Esophagus squamous epithelium (tissue), 5 donors: ENCODE results near the gene CACNB1. TPM values are rescaled to one million over a fixed set of nuclear protein-coding genes. Genes with fewer than 3 reads are reported as not detected.

Source experiments
- DNase-seq: peaks from one replicate; lab custom pipeline; 2025; lab: John Stamatoyannopoulos, UW
- H3K27ac ChIP-seq, 4 donors: fragments of 200-600 bp; sonication (generic); one replicate each; pipeline ENCODE4 v1.5.1; 2016 to 2019; ENCODE audit warnings: mild to moderate bottlenecking in 1 of 4
- H3K27me3 ChIP-seq, 4 donors: fragments of 200-600 bp; sonication (generic); 1 replicate in 3 of 4; 2 replicates in 1 of 4; pipeline versions ENCODE4 v1.5.1 to v1.6.0; 2017 to 2021; ENCODE audit warnings: antibody characterized with exemption in 1 of 4
- H3K36me3 ChIP-seq, 3 donors: fragments of 200-600 bp; sonication (generic); one replicate each; pipeline ENCODE4 v1.5.1; 2016 to 2019
- H3K4me1 ChIP-seq, 3 donors: fragments of 200-600 bp; sonication (generic); one replicate each; pipeline ENCODE4 v1.5.1; 2017 to 2019
- H3K4me3 ChIP-seq, 4 donors: fragments of 200-600 bp; sonication (generic); 1 replicate in 3 of 4; 2 replicates in 1 of 4; pipeline ENCODE4 v1.5.1; 2016 to 2019; ENCODE audit warnings: mild to moderate bottlenecking in 2 of 4, moderate library complexity in 1 of 4
- H3K9me3 ChIP-seq, 3 donors: fragments of 200-600 bp; sonication (generic); one replicate each; pipeline ENCODE4 v1.5.1; 2016 to 2019
- CTCF ChIP-seq, 6 experiments: fragments of 450-650 bp in 4 of 6; fragments of 200-600 bp in 2 of 6; sonication (generic) in 2 of 6; IDR thresholded peaks; one replicate each; pipeline ENCODE4 v1.5.1; 2016 to 2019; ENCODE audit warnings: antibody characterized with exemption in 6 of 6, mild to moderate bottlenecking in 4 of 6, moderate library complexity in 4 of 6
- POLR2A ChIP-seq, 4 donors: fragments of 450-650 bp; IDR thresholded peaks; one replicate each; pipeline ENCODE4 v1.6.1; 2017; ENCODE audit warnings: antibody characterized with exemption in 4 of 4, mild to moderate bottlenecking in 4 of 4, moderate library complexity in 3 of 4
- WGBS, 2 donors: methylation state at CpG; one replicate each; pipeline ENCODE4 v1.1.5; 2018; 5-methylcytosine and 5-hydroxymethylcytosine counted together
- intact Hi-C: fragments of 100-400 bp; cut with DNase I; formaldehyde crosslinking; loops from one replicate; pipeline ENCODE4 v1.15.0; 2022
- total RNA-seq, 4 donors: library from RNA; depleted of rRNA; stranded (reverse); fragments of >200 nt; gene quantifications; one replicate each; pipeline ENCODE4 v1.1.0, GENCODE V29; 2016
- donor health status: DM: yes; HTN: yes; CAD: no.

Gene CACNB1
- total RNA-seq, 4 donors from 2014 or later = 0.53 to 3.6 (median 0.99) TPM

- H3K4me1 ChIP-seq = peaks cover 0 to 29% (median 10%) of the 10 kb centered on the region in 3 donors
- H3K36me3 ChIP-seq = peaks cover 0 to 58% (median under 1%) of the 10 kb centered on the region in 3 donors
These were observed 18.9 kb downstream of the CACNB1 start for GRCh38 chr17:39178536-39178935.

GRCh38 chr17:39177256-39177655 is 20.2 kb downstream of the CACNB1 start:
- peaks cover 0 to 31% (median 10%) of the 10 kb centered on the region in 3 donors for H3K4me1 ChIP-seq
- no peaks in the 10 kb centered on the region for H3K9me3 ChIP-seq
- peaks cover 0 to 46% (median 0%) of the 10 kb centered on the region in 3 donors for H3K36me3 ChIP-seq
- no peak for TF ChIP-seq POLR2A (IDR thresholded peaks at IDR 0.05)
- no peak for TF ChIP-seq CTCF (IDR thresholded peaks at IDR 0.05)
- intact Hi-C loops = no loop called here
- no peak overlapping the region for H3K4me3 ChIP-seq
- no peaks in the 10 kb centered on the region for H3K27me3 ChIP-seq
- DNase-seq = no peak
- no peak overlapping the region for H3K27ac ChIP-seq
- 96 to 100% methylated on average over 2 to 5 of the region's 12 CpGs for WGBS, 2 donors

More at GRCh38 chr17:39178536-39178935, 18.9 kb downstream of the CACNB1 start:
- Histone ChIP-seq H3K27ac (peak overlapping the region in 1 of 4 donors; percentile 48), H3K9me3 (no peaks in the 10 kb centered on the region), H3K4me3 (no peak overlapping the region), H3K27me3 (no peaks in the 10 kb centered on the region)
- DNase-seq = no peak
- intact Hi-C loops = no loop called here
- WGBS, 2 donors = 14 to 31% methylated on average over 3 to 4 of the region's 4 CpGs
- TF ChIP-seq POLR2A (IDR thresholded peaks at IDR 0.05) (no peak), CTCF (IDR thresholded peaks at IDR 0.05) (no peak)

GRCh38 chr17:39175695-39176093 is 21.8 kb downstream of the CACNB1 start:
- no peaks in the 10 kb centered on the region for H3K27me3 ChIP-seq
- 57 to 60% methylated on average over 9 to 10 of the region's 10 CpGs for WGBS, 2 donors
- H3K4me3 ChIP-seq = no peak overlapping the region
- intact Hi-C loops = no loop called here
- no peak for TF ChIP-seq POLR2A (IDR thresholded peaks at IDR 0.05)
- TF ChIP-seq CTCF (IDR thresholded peaks at IDR 0.05) = no peak
- H3K9me3 ChIP-seq = no peaks in the 10 kb centered on the region
- no peak for DNase-seq
- H3K27ac ChIP-seq = no peak overlapping the region
- H3K4me1 ChIP-seq = peaks cover 0 to 39% (median 10%) of the 10 kb centered on the region in 3 donors
- H3K36me3 ChIP-seq = peaks cover 0 to 40% (median 0%) of the 10 kb centered on the region in 3 donors

GRCh38 chr17:39174920-39175694 is 22.4 kb downstream of the CACNB1 start:
- no peak for DNase-seq
- no peaks in the 10 kb centered on the region for H3K27me3 ChIP-seq
- H3K9me3 ChIP-seq = no peaks in the 10 kb centered on the region
- TF ChIP-seq CTCF (IDR thresholded peaks at IDR 0.05) = peak; percentile 45 to 89 (median 75)
- TF ChIP-seq POLR2A (IDR thresholded peaks at IDR 0.05) = no peak
- H3K27ac ChIP-seq = no peak overlapping the region
- intact Hi-C loops = no loop called here
- H3K4me1 ChIP-seq = peaks cover 0 to 39% (median 10%) of the 10 kb centered on the region in 3 donors
- 48 to 66% methylated on average over 12 to 14 of the region's 35 CpGs for WGBS, 2 donors
- H3K4me3 ChIP-seq = no peak overlapping the region
- peaks cover 0 to 34% (median 0%) of the 10 kb centered on the region in 3 donors for H3K36me3 ChIP-seq
